Hematopoietic multipotent progenitor cell treated with erythropoietin and hydrocortisone succinate and interleukin-3 and kit ligand, for 15 days (in vitro differentiated cells): ENCODE data around the gene CTBP2.
A peak's percentile ranks its signal among the peaks of the same experiment; 100 is the strongest.
"Not testable (repeated sequence)": the region's sequence is repeated elsewhere in the genome, so short reads cannot be mapped to it uniquely, and the experiment has no call there.

Source experiments
- DNase-seq: peaks from one replicate; pipeline ENCODE4 v3.0.0-alpha.2; 2015; ENCODE audit warnings: low spot score

Gene CTBP2

GRCh38 chr10:125064681-125065492 lies 95.5 kb downstream of the CTBP2 start:
- no peak for DNase-seq

GRCh38 chr10:125063256-125063925 lies 97.0 kb downstream of the CTBP2 start:
- no peak for DNase-seq

GRCh38 chr10:125062914-125063230 lies 97.5 kb downstream of the CTBP2 start:
- DNase-seq, result no peak

- no peak for DNase-seq
Measured at GRCh38 chr10:125062227-125062913, 98.0 kb downstream of the CTBP2 start.

- no peak for DNase-seq
Measured at GRCh38 chr10:125061557-125062226, 98.7 kb downstream of the CTBP2 start.

- DNase-seq, result peak; percentile 74
Measured at GRCh38 chr10:125060826-125061556, 99.4 kb downstream of the CTBP2 start.

GRCh38 chr10:125060482-125060825 lies 99.9 kb downstream of the CTBP2 start:
- no peak for DNase-seq

- DNase-seq, result no peak
Measured at GRCh38 chr10:125060026-125060425, 100.3 kb downstream of the CTBP2 start.

- DNase-seq, result not testable (repeated sequence)
Measured at GRCh38 chr10:125059348-125059747, 101.0 kb downstream of the CTBP2 start.

- no peak for DNase-seq
Measured at GRCh38 chr10:125057158-125058001, 103.0 kb downstream of the CTBP2 start.

- no peak for DNase-seq
Measured at GRCh38 chr10:125056161-125057132, 103.9 kb downstream of the CTBP2 start.

- DNase-seq, result no peak
Measured at GRCh38 chr10:125055446-125055845, 104.9 kb downstream of the CTBP2 start.

GRCh38 chr10:125054669-125055268 lies 105.6 kb downstream of the CTBP2 start:
- no peak for DNase-seq

GRCh38 chr10:125054216-125054615 lies 106.1 kb downstream of the CTBP2 start:
- no peak for DNase-seq

GRCh38 chr10:125052146-125052545 lies 108.2 kb downstream of the CTBP2 start:
- DNase-seq, result no peak

- DNase-seq, result no peak
Measured at GRCh38 chr10:125050383-125050782, 110.0 kb downstream of the CTBP2 start.

- DNase-seq, result peak; percentile 52
Measured at GRCh38 chr10:125049216-125049881, 111.0 kb downstream of the CTBP2 start.

GRCh38 chr10:125048094-125048864 lies 112.1 kb downstream of the CTBP2 start:
- DNase-seq, result peak; percentile 87
